SIG-M5 (cell line): ENCODE results near the gene GPA33.

Experiments
- DNase-seq: peaks from one replicate; lab custom pipeline; 2025; lab: John Stamatoyannopoulos, UW

GPA33 gene

DNA sequence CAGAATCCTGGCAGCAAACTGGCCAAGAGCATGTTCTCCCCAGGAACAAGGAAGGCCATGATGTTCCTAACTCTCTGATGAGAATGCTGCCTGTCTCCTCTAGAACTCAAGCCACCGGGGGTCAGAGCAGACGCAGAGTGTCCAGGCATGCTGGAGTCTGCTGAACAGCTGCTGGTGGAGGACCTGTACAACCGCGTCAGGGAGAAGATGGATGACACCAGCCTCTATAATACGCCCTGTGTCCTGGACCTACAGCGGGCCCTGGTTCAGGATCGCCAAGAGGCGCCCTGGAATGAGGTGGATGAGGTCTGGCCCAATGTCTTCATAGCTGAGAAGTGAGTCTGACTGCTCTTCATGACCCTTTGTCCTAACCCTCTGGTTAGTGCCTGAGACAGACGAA, 27.0 kb upstream of the GPA33 start:
- no peak for DNase-seq

DNA sequence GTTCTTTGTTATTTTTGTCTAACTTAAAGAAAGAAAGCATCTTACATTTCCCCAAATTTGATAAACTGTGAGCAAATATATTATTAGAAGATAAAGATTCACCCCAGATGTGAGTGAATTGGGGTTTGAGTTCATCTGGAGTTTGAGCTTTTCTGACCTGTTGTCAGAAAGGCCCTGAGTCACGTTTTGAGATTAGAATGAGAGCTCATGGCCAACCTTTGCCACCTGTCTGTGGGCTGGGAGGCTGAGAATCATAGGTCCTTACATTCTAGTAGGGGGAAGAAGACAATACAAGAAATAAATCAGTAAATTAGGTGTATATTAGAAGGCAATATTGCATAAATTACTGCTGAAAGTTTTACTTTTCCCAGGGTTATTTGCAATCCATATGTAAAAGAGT, 26.0 kb upstream of the GPA33 start:
- DNase-seq, result no peak

DNA sequence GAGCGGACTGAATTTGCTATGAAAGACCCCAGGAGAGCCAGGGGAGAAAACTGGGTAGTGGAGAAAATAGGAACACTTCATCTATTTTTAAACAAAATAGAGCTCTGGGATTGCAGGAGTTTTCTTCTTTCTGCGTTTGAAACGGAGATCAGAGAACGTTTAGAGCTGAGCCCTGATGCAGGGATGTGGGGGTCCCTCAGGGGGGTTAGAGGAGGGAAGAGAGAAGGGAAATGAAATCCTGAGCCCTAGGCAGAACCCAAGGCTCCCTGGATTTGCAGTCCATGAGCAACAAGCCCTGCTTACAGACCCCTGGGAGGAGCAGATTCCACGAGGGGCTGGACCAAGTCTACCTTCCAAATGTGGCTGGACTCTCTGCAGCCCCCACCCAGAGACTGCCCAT, 25.5 kb upstream of the GPA33 start:
- no peak for DNase-seq

DNA sequence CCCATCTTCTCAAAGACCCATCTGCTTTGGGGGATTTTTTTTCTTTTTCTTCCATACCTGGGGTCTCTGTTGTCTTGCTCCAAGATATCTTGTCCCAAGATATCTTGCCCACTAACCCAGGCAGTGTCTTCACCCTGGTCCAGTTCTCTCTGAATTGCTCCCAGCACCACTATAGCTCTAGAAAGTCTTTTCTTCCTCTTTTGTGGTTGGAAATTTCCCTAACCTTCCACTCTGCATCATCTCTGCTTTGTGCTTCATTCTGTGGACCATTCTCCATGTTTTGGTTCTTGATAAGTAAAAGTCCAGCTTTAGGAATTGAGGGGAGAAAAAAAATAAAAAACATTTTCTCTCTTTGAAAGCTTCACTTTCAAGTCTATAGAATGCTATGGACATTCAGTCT, 24.5 kb upstream of the GPA33 start:
- no peak for DNase-seq

DNA sequence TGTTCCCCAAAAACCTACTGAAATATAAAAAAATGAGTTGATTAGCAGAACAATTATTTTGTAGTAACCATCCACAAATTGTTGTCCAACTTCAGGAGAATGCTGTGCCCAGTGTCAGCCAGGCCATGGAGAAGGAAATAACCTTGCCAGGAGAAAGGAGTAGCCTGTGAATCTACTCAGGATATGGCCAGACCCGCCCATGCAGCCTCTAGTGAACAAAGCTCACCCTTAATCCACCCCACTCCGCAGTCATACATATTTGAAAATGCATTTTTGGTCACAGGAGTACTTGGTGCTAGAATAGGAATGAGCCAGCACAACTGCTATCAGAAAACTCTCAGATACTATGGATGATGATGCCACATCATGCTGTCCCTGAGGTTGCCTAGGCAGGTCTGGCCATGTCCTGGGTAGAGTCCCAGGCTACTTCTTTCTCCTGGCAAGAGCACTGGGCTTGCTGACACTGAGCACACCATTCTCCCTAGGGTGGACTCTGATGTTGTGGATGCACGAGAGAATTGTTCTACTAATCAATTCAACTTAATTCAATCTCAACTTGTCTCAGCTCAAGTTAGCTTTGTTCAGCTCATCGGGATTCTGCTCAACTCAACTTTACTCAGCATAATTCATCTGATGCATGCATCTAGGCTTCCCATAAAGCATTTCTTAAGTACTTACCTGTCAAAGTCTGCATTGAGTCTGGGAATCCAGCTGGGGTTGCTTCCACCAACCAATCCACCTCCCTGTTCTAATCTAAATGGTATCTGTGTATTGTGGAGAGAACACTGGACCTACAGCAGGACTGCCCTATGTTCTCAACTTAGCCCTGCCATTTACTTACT, 21.9 kb upstream of the GPA33 start:
- DNase-seq, result no peak

DNA sequence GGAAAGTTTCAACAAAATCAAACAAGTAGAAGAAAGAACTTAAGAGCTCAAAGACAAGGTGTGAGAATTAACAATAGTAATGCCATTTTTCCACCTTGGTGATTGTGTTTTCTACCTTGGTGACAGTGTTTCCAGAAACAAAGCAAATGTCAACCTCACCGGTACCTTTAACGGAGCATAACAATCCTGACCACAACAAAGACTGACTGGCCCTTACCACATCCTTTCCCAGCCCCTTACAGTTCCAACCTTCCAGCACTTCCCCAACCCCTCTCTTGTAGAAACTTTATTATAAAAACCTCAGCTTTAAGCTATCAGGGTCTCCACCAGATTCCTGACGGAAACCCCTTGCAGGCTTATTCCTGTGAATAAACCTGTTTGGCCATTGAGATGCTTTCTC, 20.4 kb upstream of the GPA33 start:
- no peak for DNase-seq

DNA sequence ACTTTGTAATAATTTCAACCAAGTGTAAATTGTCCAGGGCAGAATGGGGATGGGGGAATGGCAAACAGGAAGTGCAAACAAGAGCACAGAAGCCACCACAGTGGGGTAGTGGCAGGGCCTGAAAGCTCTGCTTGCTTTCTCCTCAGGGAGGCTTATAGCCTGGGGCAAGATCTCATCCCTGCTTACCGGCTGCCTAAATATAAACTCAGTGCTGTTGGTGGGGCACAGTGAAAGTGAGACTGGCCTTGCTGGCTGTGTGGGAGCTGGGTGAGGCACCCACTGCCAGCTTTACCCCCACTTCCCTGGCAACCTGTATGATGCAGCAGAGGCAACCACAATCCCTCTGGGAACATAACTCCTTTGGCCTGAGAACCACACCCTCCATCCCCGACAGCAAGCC, 18.9 kb upstream of the GPA33 start:
- no peak for DNase-seq

DNA sequence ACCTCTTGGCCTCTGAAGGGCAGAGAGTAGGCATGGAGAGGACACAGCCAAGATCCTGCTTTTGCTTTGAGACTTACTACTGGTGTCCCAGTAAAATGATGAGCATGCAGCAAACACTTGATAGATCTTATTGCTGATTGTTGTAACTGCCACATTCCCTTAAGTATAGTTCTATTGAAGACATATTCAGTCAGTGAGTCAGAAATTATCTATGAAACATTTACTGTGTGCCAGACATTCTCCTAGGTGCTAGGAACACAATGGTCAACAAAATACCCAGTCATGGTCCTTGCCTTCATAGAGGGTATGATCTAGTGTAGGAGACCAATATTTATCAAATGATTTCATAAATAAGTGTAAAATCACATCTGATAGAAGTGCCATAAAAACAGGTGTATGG, 17.3 kb upstream of the GPA33 start:
- DNase-seq, result no peak

DNA sequence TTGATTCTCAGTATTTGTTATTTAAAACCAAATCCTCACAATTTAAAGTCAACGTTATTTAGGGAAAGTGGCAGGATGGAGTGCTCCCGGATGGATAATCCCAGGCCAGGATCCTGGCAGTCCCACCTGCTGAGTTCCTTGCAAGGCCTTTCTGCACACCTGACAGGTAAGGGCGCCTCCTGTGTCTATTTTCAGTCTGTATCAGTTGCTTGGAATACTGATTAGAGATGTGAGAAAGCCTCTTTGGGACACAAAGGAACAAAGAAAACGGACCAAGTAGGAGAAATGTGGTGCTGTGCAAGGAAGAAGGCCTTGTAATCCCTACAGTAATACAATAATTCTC, 15.9 kb upstream of the GPA33 start:
- no peak for DNase-seq

DNA sequence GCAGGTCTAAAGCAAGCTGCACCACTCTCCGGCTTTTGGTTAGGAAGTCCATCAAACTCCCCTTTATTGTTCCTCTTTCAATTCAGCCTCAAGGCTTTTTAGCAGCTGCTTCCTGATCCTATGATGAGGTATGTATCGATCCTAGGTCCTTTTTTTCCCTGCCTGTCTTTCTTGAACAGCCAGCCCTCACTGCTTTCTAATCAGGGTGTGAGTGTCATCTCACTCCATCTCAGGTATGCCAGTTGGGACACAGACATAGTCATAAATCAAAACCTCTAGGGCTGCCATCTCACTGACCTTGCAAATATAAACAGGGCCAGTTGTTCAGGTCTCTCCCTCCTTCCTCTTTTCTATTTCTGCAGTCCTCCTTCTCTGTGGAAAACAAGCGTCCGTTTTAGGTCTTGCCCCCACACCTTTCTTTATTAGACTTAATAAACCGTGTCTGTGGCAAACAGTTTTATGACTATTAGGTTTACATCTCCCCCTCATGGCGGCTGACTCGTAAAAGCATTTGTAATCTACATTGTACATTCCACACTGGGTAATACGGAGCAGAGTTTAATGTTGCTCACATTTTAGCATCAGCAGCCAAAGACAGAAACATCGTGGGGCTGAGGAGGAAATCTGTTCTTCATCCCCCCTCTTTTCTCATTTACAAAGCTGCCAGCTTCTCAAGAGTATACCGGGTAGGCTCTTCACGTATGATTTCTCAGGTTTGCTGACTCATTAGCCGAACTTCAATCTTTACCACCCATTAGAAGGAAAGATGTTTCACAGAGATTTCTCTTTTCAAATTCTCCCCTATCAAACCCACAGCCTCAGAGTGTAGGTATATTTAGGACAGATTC, 15.3 kb upstream of the GPA33 start:
- DNase-seq, result no peak

DNA sequence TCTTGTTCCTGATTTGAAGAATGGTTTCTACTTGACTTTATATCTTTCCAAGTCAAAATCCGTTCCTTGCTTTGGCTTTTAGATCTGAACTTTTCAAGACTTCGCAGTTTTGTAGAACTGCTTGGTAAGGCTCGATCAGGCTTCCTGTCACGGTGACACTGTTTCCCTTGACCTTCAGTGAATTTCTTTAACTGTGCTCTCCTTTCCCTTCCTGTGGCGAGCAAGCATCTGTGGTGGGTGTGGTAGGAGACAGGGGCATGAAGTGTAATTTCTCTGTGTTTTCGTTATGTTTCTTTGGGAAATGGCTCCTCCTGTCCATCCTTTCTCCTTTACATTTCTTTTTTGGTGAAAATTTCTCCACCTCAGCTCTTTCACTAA, 14.1 kb upstream of the GPA33 start:
- DNase-seq, result no peak

DNA sequence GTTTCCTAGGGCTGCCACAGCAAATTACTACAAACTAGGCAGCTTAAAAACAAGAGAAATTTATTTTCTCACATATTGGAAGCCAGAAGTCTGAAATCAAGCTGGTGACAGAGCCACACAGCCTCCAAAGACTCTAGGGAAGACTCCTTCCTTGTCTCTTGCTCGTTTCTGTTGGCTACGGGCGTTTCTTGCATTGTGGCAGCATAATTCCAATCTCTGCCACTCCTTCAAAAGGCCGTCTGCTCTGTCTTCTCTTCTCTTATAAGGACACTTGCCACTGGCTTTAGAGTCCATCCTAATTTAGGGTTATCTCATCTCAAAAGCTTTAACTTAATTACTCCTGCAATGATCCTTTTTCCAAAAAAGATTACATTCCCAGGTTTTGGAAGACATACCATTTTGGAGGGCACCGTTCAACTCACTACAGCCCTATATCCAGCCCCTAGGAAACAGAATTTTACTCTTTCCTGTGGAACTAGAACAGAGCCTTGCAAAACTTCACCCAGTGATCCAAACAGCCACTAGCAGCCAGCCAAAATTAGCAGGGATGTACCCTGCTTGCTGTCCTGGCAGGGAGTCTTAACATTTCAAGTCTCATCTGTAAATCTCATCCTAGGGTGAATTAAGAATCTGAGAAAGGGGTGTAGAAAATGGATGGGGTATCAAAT, 12.9 kb upstream of the GPA33 start:
- DNase-seq, result no peak

DNA sequence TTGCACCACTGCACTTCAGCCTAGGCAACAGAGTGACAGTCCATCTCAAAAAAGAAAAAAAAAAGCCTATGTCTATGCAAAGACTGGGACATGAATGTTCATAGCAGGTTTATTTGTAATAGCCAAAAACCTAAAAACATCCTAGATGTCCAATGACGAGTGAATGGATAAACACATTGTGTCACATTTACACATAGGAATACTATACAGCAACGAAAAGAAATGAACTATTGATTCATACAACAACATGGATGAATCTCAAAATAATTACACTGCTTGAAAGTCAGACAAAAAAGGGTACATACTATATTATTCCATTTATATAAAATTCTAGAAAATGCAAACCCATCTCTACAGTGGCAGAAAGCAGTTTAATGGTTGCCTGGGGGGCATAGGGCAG, 11.6 kb upstream of the GPA33 start:
- DNase-seq, result no peak

DNA sequence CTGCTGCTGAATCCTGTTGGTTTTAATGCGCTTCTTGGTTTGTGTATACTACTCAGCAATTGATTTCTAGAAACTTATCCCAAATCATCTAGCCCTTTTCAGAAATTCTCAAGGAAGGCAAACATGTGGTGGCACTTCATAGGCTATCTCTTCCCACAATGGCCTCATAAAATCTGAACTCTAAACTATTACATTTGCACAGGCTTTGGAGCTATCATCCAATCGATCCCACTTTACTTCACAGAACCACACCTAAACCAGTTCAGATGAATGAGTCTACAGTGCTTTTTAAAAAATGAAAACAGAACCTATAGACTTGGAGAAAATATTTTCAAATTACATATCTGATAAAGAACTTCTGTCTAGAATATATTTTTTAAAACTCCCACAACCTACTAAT, 10.6 kb upstream of the GPA33 start:
- no peak for DNase-seq

DNA sequence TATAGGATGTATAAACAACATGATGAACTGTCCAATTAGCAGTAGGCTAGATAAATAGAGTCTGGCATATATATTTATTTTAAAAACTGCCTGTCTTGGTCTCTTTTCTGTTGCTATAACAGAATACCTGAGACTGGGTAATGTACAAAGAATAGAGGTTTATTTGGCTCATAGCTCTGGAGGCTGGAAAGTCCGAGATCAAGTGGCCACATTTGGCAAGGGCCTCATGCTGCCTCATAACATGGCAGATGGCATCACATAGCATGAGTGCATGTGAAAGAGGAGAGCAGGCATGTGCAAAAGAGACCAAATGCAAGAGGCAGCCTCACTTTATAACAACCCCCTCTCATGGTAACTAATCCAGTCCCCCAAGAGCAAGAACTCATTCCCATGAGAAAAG, 9.7 kb upstream of the GPA33 start:
- DNase-seq, result no peak

DNA sequence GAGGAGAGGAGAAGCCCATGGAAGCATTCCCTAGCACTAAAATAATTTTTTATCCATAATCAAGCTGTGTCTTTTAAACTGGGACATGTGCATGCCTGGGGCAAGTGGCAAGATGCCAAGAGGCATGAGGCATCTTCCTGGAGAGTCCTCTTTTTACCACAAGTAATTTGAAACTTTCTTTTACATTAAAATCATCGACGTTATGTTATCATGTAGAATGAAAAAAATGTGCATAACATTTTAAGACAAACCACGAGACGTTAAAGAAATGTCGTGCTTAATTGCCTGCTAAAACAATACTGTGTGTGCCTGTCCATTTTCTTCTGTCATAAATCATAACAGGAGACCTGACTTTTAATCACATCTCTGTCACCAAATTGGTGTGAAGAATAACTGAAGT, 5.2 kb upstream of the GPA33 start:
- no peak for DNase-seq

DNA sequence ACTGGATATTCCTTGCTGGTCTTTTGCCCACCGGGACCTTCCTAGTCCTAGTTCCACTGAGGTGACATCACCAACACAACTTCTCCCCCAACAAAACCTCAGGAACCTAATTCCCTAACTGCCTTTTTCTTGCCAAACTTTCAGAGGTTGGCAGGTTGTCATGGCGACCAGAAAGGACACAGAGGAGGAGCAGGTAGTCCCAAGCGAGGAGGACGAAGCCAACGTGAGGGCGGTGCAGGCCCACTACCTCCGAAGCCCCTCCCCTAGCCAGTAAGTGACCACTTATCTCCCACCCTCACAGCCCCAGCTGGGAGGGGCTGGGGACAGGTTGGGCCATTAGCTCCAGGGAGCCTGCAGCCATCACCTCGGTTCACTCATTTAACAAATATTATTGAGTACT, 4.5 kb upstream of the GPA33 start:
- no peak for DNase-seq

DNA sequence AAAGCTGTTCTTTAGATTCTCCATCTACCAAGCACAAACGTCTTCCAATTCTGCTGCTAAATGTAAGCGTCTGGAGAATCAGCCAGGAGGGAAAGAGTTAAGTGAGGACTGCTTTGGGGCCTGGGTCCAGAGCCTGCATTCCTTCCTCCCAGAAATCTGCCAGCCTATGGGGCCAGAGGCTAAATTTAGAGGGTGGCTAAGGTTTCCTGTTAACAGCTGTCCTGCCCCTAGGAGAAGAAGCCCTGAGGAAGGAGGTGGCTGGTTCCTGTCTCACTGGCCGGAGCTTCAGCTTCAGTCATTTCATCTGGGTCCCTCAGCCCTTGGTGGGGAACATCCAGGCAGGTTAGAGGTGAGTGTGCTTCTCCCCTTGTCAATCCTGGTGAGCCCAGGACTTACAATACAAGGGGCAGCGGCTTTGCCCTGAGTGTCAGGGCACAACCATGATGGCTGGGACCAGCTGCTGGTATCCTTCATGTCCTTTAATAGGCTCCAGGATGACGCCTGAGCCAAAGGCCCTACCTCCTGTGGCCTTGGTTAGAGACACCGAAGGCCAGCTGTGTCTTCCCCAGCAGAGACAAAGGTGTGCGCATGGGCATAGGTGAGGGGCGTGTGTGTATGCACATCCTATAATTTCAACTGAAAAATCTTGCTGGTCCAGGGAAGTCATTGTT, 3.8 kb upstream of the GPA33 start, which contains the start of gene STYXL2:
Gene STYXL2, plus strand, starts transcription at position 230 of the 671 bp plus-strand sequence. CDS start 775 bp downstream, outside the sequence.
- DNase-seq, result no peak

DNA sequence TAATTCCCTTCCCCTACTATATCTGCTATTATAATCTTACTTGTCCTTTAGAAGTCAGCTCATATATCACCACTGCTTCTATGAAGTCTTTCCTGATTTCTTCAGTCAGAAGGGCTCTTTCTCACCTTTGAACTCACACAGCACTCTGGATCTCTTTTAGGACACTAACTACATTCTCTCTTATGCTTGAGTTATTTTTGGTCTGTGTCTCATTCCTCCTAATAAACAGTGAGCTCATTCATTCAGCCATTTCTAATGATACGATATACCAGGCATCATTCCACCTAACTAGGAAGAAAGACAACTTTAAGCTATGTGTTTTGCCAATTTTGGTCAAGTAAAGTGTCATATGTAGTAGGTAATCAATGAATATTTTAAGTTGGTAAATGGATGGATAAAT, 2.5 kb upstream of the GPA33 start:
- DNase-seq, result no peak

DNA sequence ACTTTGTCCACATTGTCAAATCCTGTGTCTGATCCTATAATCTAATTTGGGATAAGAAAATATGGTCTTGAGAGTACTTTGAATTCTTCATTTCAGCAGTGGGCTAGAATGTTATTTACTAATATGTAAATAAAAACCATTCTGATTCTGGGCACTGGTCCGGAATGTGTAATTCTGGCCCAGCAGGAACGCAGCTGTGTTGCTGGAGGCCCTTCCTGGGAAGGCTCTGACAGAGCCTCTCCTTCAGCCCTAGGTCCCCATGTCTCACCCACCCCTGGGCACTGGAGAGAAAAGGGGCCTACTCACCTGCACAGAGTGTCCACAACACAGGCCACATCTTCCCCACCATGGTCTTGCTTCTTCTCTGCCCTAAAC, 251 bp downstream of the GPA33 start:
- DNase-seq, result no peak

DNA sequence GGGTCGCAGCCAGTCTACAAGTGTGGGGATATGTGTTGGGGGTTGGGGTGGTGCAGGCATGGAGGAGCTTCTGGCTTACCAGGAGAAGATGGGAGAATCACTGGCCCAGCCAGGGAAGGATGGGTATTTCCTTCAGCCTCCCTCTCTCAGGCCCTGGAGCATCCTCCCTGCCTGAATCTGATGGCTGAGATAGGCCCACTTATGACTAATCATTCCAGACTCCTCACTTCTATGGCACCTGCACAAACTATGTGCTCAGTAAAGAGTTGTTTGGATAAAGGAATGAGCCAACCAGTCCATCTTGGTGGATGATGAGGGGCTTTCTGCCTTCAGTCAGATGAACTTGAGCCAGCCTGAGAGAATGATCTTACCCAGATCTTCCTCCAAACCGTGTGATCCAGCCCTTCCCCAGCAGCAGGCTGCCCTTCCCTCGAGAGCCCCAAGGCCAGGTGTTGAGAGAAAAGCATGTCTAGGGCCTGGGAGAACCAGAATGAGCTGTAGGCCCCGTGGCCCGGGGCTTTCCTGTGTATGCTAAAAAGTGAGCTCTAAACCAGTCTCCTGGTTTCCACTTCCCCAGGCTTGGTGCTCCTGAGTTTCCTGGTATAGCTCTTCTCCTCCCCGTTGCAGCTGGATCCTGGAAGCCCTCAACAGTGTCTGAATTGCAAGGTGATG, 1.3 kb downstream of the GPA33 start:
- DNase-seq, result no peak

DNA sequence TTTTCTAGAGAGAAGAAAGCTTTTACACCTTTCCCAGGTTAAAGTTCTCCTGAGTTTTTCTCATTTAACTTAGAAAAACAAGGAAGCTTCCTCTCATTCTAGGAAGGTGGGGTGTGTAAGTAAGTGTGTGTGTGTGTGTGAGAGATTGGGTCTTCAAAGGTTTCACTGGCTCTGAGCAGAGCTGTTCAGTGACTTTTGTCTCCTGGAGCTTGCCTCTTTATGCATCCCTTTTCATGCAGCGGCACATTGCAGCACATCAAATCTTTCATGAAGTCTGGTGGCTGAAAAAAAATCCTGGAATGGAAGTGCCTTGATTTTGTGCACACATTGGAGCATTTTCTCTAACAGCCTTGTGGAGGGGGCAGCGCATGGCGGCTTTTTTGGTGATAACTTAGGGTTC, 3.4 kb downstream of the GPA33 start:
- no peak for DNase-seq
